Measurements from ENCODE around the gene CPNE8.

- TF ChIP-seq CTCF (IDR thresholded peaks at IDR 0.05; ENCODE audit: poor library complexity) (no peak), EZH2 (IDR thresholded peaks at IDR 0.05; ENCODE audit: borderline replicate concordance) (no peak), EZH2phosphoT487 (IDR thresholded peaks at IDR 0.05; ENCODE audit: low read depth, severe bottlenecking, unreplicated experiment) (no peak)
Measured at GRCh38 chr12:38761636-38762342, 143.6 kb downstream of the CPNE8 start.

All from hepatocyte (in vitro differentiated cells).